Measurements from ENCODE around the gene DARS2. TPM values are rescaled to one million over a fixed set of nuclear protein-coding genes. Genes with fewer than 3 reads are reported as not detected.
"Not testable (repeated sequence)": the region's sequence is repeated elsewhere in the genome, so short reads cannot be mapped to it uniquely, and the experiment has no call there.

DARS2 gene, protein sequence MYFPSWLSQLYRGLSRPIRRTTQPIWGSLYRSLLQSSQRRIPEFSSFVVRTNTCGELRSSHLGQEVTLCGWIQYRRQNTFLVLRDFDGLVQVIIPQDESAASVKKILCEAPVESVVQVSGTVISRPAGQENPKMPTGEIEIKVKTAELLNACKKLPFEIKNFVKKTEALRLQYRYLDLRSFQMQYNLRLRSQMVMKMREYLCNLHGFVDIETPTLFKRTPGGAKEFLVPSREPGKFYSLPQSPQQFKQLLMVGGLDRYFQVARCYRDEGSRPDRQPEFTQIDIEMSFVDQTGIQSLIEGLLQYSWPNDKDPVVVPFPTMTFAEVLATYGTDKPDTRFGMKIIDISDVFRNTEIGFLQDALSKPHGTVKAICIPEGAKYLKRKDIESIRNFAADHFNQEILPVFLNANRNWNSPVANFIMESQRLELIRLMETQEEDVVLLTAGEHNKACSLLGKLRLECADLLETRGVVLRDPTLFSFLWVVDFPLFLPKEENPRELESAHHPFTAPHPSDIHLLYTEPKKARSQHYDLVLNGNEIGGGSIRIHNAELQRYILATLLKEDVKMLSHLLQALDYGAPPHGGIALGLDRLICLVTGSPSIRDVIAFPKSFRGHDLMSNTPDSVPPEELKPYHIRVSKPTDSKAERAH
- 11.1 and 14.5 TPM in 2 replicates for total RNA-seq (2014; rRNA removed; shearing (Covaris generic))

DNA sequence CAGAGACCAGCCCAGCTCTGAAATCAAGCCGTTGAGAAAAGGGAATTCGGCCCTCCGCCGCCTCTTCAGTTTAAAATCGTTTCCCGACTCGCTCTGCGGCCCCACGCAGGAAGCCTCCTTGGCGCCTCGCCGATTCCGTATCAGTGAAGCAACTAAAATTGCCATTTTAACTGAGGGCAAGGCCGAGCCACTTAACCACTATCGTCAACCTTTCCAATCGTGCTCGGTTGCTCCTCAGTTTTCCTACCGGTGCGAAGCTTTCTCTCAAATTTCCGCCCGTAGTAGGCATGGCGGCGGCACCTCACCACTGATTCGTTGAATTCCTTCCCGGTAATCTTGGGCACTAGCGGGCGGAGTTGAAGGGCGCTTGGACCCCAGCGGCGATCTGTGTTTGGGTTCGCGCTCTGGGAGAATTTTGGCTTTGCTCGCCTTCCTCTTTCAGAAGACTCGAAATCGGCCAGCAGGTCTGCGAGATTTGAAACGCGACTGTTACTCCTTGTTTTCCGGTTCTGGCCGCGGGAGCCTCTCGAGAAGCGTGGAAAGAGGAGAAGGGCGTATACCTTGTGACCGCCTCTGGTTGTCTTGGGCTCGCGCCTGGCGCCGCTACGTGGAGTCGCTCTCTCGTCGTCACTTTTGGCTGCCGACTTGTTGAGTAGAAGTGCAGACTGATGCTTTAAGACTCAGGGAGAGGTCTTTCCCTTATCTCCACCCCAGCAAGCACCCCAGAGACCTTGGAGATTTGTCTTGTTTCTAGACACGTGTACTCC lies at the start of gene DARS2, which contains the start of gene CENPL:
Gene DARS2 (plus strand): TSS at position 359 of the 767 bp plus-strand sequence. CDS start 557 bp downstream, outside the sequence.
Gene CENPL (minus strand): TSS at position 569 of the 767 bp plus-strand sequence. CDS start 13,584 bp downstream, outside the sequence.
- DNase-seq (ENCODE audit: low spot score): peak; percentile 96

DNA sequence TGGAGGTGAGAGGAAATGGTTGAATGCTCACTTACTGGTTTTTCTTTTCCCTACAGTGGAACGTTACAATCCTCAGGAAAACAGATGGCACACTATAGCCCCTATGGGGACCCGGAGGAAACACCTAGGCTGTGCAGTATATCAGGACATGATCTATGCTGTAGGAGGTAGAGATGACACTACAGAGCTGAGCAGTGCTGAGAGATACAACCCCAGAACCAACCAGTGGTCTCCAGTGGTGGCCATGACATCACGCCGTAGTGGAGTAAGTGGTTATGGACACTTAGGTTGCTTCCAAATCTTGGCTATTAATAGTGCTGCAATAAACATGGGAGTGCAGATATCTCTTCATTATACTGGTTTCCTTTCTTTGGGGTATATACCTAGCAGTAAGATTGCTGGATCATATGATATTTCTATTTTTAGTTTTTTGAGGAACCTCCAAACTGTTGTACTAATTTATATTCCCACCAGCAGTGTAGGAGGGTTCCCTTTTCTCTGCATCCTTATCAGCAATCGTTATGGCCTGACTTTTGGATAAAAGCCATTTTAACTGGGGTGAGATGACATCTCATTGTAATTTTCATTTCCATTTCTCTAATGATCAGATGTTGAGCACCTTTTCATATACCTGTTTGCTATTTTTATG lies 48.8 kb upstream of the DARS2 start:
- DNase-seq (ENCODE audit: low spot score): no peak

DNA sequence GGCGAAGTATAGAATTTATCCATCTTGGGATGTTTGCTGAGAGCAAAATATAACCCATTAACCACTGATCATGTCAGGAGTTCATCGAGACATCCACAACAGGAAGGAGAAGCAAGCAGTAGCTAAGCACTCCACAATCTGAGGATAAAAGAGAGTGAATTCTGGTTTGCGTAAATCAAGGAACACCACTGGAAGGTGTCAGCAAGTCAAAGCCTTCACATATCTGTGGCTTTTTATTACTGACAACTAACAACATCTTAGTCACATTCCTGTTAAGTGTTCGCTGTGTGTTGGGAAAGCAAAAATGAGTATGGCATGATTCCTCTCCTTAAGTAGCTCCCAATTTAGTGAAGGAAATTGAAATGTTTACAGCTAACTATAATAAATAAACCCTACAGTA lies 44.5 kb upstream of the DARS2 start:
- DNase-seq (ENCODE audit: low spot score): no peak

DNA sequence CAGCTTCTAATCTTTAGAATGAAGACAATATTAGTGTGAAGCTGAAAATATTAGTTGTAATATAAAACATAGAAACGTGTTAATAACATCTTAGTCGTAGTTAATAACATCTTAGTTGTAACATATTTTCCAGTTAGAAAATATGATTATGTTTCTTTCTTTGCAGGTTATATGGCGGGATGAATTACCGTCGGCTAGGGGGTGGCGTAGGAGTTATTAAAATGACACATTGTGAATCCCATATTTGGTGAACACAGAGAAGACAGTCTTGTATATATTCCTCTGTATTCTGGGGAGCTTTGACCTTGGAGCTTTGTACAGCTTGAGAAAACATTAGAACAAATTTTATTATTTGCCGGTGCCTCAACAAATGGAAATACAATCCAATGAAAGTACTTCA lies 39.5 kb upstream of the DARS2 start:
- DNase-seq (ENCODE audit: low spot score): no peak

DNA sequence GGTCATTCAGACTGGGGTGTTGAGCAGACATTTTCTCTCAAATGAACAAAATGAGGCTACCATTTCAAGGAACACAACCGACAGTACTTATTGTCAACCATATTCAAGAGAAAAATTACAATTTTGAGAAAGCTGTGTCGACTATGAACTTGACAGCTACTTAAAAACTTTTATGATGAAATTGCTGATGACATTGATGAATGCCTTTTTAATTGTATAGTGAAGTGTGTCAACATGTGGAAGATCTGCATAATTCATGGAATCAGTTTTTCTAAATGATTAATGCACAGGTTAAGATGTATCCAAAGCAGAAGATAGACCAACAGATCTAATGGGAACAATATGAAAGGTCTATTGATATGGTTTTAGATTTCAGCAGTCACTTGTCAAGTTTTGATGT lies 34.6 kb upstream of the DARS2 start:
- no peak for DNase-seq (ENCODE audit: low spot score)

DNA sequence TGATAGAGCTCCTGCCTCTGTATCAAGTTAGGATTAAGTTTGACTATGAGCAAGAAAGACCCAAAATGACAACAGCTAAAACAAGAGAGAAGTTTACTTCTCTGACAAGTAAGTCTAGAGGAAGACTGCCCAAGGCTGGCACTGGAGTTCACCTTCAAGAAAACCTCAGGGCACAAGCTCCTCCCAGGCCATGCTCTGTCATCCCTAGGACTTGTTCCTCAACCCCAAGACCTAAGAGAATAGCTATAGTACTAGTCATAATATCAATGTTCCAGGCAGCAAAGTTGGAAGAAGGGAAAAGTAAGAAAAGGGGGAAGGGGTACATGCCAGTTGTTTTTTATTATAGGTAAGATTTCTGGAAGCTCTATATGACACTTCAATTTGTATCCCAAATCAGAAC lies 26.4 kb upstream of the DARS2 start:
- DNase-seq (ENCODE audit: low spot score): no peak

DNA sequence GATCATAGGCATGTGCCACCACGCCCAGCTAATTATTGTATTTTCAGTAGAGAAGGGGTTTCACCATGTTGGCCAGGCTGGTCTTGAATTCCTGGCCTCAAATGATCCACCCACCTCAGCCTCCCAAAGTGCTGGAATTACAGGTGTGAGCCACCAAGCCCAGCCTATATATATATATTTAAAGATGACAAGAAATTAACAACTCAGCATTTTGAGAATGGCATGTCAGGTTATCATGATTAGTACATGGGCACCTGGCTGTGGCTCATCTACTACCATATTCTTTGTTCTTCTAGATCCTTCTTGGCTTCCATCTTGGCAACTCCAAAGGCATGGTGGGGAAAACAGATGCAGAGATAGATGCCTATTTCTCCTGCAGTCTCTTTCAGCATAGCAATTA lies 24.5 kb upstream of the DARS2 start:
- not testable (repeated sequence) for DNase-seq (ENCODE audit: low spot score)

DNA sequence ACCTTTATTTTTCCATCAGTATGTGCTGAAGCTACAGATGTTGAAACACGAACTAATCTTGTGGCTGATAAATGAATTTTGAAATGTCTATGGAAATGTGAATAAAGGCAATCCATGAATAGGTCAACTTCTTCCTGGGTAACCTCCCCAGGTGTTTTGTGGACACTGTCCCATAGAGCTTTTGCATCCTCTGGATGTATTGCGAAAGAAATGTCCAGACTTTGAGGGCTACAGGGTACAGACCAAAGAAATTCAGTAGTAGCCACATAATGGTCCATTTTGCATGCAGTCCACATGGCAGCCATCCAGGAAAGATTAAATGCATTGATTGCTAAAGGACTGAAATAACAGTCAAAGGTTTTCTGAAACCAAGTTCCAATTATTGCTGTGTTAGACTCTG lies 21.5 kb upstream of the DARS2 start:
- DNase-seq (ENCODE audit: low spot score): no peak

DNA sequence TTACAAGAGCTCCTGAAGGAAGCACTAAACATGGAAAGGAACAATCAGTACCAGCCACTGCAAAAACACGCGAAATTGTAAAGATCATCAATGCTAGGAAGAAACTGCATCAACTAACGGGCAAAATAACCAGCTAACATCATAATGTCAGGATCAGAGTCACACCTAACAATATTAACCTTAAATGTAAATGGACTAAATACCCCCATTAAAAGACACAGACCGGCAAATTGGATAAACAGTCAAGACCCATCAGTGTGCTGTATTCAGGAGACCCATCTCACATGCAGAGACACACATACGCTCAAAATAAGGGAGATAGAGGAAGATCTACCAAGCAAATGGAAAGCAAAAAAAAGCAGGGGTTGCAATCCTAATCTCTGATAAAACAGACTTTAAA lies 10.8 kb upstream of the DARS2 start:
- DNase-seq (ENCODE audit: low spot score): not testable (repeated sequence)

DNA sequence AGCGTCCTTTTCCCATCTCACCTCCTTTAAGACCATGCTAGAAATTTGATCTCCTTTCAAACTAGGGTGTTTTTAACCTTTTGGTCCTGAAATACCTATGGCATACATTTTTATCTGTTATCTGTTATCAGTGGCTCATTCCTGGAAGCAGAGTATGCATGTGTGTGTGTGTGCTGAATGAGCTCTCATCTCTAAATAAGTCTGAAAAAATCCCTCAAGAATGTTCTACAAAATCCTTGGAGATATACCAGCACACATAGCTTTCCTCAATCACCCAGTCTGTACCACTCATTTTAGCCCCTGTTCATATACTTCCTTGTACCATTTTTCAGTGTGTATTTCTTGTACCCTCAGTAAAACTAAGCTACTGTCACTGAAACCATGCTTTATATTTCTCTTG lies 6.0 kb upstream of the DARS2 start:
- no peak for DNase-seq (ENCODE audit: low spot score)

DNA sequence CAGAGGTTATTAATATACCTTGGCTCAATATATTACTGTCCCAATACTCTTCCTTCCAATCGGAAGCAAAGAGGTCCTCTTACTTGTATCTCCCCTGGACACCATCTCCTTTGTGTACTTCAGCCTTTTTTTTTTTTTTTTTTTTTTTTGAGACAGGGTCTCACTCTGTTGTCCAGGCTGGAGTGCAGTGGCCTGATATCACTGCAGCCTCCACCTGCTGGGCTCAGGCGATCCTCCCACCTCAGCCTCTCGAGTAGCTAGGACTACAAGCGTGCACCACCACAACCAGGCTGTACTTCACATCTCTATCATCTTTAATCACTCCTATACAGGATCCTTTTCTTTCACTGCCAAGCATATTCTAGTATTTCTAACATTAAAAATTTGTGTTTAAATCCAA lies 2.8 kb upstream of the DARS2 start:
- DNase-seq (ENCODE audit: low spot score): no peak

DNA sequence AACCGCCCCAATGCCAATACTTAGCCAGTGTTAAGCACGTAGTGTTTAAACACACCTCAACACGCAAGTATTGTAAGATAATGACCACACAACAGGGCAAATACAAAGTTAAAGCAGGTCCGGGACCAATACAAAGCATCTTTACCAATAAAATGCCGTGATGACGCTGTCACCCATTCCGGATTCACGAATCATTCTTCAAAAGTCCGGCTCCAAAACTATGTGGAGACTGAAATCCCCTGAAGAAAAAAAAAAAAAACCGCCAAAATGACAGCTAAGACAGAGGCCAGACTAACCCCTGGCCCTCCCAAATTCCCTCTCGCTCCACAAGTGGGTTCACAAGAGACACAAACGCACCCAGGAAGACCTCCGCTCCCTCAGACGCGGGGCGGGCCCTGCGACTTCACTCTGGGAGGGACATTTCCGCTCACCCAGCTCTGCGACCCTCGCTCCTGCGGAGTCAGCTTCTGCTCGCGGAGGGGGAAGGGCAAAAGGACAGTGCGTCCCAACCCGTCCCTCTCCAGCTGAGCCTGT lies 625 bp upstream of the DARS2 start:
- DNase-seq (ENCODE audit: low spot score): no peak

DNA sequence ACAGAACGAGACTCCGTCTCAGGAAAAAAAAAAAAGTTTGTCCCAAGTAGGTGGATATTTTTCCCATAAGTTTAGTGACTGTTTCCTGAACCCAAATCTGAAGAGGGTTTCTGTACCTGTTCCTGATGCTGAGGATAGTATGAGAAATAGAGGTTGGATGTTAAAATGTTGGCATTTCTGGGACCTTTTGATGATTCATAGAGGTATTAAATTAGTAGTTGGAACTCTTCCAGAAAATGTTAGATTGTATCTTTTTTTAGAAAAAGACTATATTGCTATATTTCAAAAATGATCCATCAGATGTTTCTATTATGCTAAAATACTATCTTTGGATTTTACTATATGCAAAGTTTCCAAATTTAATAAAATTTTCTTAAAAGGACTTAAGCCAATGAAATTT lies 3.1 kb downstream of the DARS2 start:
- DNase-seq (ENCODE audit: low spot score): no peak

DNA sequence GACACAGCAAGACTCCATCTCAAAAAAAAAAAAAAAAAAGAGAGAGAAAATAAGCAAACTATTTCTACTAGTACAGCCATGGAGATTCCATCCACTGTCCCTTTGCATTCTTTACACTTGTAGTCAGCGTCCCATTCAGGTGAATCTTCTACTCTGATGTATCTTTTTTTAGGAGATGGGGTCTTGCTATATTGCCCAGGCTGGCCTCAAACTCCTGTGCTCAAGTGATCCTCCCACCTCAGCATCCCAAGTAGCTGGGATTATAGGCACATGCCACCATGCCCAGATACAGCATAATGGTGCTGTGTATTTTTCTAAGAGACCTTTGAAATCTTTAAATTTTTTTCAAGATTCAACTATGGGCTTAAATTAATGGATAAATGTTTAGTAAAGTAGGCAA lies 8.3 kb downstream of the DARS2 start:
- DNase-seq (ENCODE audit: low spot score): no peak

DNA sequence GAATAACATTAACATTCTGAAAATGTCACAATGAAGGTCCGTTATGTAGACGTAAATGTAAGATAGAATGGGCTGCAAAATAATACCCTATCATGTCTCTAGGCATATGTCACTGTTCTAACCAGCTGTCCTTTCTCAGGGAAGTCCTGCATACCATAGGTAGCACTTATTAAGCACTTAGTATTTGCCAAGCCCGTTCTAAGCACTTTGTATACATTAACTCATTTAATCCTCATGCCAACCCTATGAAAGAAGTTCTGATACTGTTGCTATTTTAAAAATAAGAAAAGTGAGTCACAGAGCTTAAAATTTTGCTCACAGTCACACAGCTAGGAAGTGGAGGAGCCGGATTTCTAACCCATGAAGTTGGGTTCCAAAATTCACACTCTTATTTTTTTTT lies 27.6 kb downstream of the DARS2 start:
- DNase-seq (ENCODE audit: low spot score): no peak

DNA sequence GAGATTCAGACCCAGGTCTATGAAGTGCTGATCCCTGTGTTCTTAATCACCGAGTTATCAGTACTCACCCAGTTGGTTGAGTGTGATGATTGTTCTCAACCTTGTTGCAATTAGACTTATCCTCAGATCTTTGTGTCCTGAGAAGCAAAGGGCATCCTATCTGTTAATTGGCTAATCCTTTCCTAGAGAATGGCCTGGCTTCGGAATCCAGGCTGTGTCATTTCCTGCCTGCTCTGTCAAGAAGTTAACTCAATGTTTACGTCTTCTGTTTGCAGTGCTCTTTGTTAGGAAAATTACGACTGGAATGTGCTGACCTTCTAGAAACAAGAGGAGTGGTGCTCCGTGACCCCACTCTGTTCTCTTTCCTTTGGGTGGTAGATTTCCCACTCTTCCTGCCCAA lies 28.6 kb downstream of the DARS2 start:
- DNase-seq (ENCODE audit: low spot score): no peak

DNA sequence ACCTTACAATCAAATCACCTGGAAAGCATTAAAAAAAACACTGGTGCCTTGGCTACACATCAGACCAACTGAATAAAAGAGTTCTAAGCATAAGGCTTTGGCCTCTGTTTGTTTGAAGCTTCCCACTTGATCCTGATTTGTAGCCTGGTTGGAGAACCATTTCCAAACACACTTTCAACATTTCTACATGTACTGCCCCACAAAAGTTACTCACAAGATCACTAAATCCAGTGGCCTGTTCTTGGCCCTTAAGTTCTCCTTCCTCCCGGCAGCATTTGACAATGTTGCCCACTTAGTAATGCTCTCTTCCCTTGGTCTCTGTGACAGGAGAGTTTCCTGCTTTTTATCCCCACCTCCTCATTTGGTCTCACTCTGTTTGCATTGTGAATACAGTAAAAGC lies 31.5 kb downstream of the DARS2 start:
- DNase-seq (ENCODE audit: low spot score): no peak

DNA sequence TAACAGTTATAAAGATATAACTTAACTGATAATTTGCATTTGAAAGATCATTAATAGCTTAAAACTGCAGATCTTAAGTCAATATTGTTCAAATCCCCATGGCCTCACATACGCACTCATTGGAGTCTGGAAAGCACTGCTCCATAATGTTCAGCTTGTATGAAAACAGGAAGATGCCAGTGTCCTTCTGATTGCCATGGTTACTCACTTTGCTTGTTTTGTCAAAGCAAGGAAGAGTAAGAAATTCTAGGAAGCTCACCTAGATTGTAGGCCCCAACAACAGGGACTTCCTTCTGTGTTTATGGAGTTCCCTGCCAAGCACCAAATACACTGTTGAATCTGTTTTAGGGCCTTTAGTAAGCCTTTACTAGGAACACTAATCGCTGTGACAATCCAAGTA lies 32.4 kb downstream of the DARS2 start:
- DNase-seq (ENCODE audit: low spot score): no peak

DNA sequence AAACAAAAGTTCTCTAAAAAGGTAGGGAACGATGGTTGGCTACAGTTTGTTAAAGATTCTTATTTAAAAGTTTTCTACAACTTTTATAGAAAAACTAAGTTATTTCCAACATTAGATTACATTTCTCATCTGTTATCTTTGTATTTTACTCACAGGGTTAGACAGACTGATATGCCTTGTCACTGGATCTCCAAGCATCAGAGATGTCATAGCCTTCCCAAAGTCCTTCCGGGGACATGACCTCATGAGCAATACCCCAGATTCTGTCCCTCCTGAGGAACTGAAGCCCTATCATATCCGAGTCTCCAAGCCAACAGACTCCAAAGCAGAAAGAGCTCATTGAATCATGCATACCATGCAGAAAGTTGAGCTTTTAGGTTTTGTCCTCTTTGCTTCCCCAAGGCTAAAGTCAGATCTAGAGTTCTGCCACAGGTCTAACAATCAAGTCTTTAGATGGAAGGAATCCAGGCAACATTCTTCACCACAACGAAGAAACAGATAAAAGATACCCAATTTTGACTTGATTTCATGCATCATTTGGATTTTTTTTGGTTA lies 33.0 kb downstream of the DARS2 start:
- no peak for DNase-seq (ENCODE audit: low spot score)

DNA sequence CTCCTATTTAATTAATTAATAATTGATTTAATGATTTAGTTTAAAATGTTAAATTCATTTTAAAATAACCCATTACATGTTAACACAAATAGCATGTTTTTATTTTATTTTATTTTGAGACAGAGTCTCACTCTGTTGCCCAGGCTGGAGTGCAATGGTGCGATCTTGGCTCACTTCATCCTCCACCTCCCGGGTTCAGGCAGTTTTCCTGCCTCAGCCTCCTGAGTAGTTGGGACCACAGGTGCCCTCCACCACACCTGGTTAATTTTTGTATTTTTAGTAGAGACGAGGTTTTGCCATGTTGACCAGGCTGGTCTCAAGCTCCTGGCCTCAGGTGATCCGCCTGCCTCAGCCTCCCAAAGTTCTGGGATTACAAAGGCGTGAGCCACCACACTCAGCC lies 35.1 kb downstream of the DARS2 start:
- DNase-seq (ENCODE audit: low spot score): not testable (repeated sequence)

DNA sequence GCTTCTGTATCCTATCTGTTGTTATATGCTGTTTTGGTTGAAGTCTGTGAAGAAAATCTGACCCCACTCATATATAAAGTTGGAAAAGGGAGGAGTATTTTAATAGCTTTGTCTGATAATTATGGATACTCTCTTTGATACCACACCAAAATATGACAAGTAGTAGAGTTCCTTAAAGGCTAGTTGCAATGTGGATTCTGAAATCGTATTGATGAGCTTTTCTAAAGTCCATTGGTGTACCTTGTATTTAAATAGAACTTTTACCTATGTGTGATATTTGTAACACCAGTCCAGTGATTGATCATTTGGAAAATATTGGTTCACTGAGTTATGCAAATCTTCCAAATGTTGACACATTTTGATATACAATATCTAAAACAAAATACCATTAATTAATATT lies 35.6 kb downstream of the DARS2 start:
- DNase-seq (ENCODE audit: low spot score): no peak
